ENCODE measurements around the gene IQCE.

DNA sequence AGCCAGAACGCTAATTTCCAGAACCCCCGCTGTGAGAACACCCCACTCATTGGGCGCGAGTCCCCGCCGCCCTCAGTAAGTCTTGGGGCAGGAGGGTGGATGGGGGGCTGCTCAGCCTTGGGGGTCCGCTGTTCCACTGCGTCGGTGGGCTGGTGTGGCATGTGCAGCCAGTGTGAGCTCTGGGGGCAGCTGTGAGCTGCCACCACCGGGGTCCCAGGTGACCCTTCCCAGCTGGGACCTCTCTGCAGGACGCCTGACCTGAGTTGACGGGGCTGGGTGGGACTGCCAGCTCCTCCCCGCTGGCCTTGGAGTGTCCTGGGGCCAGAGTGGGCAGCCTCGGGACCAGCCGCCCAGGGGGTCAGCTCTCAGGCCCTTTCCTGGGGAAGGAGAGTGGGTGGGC is 100.2 kb downstream of the IQCE start:
- TF ChIP-seq, protein P1, sequence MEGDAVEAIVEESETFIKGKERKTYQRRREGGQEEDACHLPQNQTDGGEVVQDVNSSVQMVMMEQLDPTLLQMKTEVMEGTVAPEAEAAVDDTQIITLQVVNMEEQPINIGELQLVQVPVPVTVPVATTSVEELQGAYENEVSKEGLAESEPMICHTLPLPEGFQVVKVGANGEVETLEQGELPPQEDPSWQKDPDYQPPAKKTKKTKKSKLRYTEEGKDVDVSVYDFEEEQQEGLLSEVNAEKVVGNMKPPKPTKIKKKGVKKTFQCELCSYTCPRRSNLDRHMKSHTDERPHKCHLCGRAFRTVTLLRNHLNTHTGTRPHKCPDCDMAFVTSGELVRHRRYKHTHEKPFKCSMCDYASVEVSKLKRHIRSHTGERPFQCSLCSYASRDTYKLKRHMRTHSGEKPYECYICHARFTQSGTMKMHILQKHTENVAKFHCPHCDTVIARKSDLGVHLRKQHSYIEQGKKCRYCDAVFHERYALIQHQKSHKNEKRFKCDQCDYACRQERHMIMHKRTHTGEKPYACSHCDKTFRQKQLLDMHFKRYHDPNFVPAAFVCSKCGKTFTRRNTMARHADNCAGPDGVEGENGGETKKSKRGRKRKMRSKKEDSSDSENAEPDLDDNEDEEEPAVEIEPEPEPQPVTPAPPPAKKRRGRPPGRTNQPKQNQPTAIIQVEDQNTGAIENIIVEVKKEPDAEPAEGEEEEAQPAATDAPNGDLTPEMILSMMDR (IDR thresholded peaks at IDR 0.05; ENCODE audit: low read depth, low read length, poor library complexity, severe bottlenecking) = no peak
- no peak for TF ChIP-seq EZH2phosphoT487 (IDR thresholded peaks at IDR 0.05; ENCODE audit: borderline replicate concordance, low read length)

Measured in DOHH2 (cell line).